HG02840 (cell line): ENCODE data around the gene S100A4.

ENCODE experiments used
- ATAC-seq: cut with Tn5 transposase; IDR thresholded peaks from one replicate; pipeline ENCODE4 v1.9.1; 2021; ENCODE audit warnings: mild to moderate bottlenecking, moderate library complexity, moderate number of reproducible peaks; ENCODE audit not compliant: unreplicated experiment, low FRiP score

The S100A4 gene

DNA sequence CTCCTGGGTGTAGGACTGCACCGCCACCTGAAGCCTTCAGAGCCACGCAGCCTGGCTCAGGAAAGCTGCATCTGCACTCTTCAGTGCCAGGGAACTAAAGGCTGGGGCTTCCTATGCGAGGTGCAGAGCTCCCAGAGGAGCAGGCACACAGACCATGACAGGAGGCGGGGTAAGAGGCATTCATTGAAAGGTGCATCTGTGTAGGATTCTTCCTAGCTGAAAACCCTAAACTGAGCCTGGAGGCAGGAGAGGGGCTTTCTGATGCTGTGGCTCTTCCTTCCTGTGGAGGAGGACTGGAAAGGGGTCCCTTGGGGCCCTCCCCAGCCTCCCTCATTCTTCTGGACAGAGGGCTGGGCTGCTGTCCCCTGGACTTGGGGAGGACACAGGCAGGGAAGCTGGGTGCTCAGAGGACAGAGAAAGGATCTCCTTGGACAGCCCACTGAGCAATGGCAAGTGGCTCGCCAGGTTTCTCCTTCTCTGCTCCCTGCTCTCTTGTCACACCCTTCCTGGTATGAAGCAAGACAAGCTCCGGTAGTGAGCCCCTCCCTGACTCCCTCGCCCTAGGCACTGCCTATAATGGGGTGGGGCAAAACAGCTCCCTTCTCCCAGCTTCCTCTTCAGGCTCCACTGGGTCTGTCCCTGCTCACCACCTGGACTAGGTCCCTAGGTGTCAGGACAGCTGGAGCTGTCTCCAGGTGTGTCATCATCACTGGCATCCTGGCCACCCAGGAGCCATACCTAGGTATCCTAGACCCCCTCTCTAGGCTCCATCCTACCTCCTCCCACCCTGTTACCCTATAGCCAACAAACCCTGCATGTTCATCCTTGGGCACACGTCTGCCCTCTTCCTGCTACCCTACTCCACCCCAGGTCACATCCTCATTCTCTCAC, 29.9 kb downstream of the S100A4 start:
- no peak for ATAC-seq

DNA sequence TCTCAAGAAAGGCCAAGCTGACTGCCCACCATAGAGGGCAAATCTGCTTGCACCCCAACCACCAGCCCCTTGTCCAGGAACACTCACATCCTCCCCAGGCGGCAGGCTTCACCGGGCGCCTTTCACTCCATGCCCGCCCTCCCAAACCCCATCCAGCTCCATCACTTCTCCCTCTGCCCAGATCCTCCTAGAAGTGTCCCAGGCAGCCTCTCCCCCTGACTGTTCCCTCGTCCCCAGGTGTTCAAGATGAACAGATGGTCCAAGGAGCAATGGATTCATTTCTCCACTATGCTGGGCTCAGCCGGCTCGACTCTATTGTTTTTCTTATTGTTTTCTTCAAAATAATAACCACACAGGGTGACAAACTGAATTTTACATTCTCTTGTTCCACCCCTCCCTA, 31.9 kb downstream of the S100A4 start:
- no peak for ATAC-seq

DNA sequence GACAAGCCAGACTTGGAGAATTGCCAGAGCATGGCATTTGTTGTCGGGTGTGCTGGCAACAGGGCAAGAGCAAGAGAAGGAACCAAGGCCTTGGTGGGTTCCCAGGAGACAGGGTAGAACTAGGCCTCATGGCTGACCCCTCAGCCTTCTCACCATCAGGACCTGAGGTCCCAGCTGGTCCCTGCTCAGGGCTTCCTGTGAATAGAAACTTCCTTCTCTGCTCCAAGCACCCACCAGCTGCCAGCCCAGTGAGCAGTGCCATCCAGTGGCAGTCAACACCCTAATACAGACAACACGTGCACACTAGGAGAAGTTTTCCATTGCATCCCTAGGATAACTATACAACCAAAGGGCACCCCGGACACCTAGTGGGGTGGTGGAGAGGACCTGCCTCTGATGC, 32.6 kb downstream of the S100A4 start:
- ATAC-seq: no peak

DNA sequence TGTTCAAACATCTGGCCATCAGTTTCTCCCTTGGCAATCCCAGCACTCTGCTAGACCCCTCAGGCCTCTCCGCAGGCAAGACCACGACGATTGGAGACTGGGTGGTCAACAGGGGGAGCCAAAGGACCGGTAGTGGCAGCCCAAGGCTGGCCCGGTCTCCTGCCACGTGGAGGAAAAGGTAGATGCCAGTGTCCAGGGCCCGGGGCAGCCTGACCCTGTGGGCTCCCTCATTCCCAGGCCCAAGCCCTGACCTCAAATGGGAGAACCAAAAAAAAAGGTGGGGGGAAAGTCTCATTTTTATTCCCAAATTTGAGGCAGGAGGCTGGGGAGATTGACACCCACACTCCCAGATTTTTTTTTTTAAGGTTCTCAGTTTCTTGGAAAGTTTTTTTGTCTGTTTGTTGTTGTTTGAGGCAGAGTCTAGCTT, 34.6 kb downstream of the S100A4 start:
- ATAC-seq: no peak

DNA sequence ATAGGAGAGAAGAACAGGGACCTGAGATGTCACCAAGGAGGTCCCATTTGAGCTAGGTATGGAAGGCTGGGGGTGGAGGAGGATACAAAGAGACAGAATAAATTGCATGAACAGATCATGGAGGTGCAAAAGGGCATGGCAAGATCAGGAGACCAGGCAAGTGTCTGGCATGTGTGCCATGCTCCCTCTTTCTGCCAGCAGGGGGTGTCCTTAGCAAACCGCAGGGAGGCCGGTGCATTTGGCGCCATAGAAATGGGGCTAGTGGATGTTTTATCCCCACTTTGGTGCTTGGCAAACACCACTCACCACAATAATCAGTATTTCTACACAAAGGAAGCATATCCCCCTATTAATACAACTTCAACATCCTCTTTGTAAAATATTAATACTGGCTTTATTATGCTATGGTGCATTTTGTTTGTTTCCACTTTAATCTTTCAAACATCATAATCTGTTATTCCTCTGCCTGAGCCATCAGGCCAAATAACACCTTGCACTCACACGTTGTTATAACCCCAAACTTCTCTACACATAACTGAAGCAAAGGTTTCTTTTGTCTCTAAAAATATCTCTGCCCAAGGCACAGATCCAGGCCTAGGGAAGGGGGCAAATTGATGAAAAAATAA, 35.8 kb downstream of the S100A4 start:
- no peak for ATAC-seq

DNA sequence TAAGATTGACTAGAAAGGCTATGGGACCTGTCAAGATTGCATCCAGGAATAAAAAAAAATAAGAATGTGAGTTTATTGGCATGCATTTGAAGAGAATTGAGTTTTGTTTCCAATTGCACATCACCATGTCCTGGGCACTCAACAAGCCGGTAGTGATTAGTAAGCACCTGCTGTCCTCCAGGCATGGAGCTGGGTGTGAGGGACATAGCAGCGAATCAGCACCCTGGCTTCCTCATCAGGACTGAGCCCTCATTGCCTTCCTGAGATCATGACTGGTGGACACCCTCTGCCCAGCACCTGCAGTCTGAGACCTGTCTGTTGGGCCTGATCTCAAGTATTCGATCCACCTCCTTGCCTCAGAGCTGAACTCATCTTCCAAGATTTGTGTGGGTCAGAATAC, 36.6 kb downstream of the S100A4 start:
- ATAC-seq: no peak

DNA sequence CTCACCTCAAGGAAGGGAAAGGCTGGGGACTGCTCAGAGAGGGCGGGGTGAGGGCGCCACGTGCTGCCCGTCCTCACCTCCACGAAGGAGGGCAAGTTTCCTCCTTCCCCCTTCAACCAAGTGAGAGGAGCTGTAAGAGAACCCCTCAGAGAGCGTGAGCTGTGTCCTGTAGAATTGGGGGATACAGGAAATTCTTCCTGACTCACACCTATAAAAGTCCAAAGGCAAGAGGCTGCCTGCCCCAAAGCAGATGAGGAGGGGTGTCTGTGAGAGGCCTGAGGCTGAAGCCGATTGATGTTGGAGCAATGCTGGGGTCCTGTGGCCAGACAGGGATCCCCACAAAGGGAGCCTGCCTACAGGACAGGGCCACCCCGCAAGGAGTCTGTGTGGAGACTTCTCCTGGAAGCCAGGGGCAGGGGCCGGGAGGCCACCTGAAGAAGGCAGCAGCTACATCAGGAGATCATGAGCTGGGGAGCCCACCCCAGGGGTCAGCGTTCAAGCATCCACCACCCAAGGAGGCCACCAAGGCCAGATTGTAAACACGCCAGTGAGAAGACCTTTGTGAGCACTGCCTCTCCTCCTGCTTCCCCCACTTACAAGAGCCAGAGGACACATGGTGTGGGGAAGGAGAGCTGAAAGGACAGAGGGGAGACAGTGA, 37.6 kb downstream of the S100A4 start:
- ATAC-seq: no peak

DNA sequence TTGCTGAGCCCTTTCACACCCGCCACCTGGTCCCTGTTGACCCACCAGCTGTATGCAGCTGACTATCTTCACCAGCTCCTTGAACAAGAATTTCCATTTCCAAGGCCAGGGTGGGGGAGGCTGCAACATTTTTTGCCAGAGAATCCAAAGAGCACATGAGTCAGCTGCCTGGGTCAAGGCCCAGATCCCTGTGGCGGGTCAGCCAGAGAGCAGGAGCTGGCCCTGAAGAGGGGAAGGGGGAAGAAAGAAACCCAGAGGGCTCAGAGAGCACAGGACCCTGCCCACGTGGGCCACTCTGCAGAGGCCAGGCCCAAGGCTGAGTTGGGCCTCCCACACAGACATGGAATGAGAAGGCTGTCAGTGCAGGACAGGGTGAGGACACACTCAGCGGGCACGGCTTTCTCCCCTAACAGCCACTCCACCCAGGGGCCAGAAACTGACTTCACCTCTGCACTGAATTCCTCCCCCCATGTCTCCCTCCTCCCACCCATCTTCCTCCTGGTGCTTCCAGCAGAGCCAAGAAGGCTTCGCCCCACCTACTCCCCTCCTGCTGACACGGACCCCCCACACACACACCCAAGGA, 38.7 kb downstream of the S100A4 start:
- no peak for ATAC-seq

DNA sequence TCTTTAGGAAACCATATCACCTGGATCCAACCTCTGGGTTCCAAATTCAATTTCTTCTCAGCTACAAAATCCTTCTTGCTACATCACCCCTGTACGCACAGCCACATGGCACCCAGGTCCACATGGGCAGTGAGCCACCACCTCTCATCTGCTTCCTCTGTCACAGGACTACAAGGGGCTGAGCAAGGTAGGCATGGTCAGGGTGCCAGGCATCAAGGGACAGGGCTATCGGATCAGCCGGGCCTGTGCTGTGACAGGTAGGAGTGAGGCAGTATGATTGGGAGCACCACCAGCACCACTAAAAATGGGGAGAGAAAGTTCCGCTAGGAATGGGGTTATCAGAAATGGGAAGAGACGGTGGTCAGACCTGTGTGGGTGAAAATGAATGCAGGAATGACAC, 39.2 kb downstream of the S100A4 start:
- no peak for ATAC-seq

DNA sequence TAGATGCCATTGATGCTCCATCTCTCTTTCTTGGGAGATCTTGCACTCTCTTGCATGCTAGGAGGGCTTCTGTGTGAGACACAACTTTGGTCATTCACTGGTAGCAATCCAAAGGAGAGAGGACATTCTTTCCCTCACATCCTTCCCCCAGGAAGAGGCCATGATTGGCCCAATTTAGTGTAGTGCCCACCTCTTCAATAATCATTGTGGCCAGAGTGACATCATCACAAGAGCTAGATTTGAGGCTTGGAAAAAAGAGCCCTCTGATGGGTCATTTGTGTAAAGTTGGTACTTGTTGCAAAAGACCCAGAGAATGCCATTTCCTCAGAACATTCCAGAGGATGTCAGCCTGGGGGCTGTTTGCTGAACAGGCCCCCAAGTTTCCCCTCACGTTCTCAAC, 40.0 kb downstream of the S100A4 start:
- no peak for ATAC-seq

DNA sequence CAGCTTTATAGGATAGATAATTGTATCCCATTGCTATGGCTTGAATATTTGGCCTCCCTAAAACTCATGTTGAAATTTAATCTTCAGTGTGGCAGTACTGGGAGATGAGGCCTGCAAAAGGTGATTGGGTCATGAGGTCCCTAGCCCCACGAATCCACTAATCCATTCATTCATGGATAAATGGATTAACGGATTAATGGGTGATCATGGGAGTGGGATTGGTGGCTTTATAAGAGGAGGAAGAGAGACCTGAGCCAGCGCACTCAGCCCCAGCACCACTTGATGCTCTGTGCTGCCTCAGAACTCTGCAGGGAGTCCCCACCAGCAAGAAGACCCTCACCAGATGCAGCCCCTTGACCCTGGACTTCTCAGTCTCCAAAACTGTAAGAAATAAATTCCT, 41.8 kb downstream of the S100A4 start:
- no peak for ATAC-seq

DNA sequence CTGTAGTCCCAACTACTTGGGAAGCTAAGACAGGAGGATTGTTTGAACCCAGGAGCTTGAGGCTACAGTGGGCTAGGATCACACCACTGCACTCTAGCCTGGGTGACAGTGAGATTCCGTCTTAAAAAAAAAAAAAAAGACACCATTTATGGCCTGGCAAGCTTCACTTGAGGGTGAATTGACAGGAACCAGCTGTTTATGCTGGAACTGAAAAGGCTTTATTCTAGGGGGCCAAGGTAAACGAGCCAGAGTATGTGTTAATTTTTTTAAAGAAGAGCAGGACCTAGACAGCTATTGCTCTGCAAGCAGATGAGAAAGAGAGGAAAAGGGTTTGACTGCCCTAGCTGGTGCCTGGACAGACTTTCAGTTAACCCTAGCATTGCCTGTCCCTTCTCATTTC, 46.9 kb downstream of the S100A4 start:
- ATAC-seq: no peak

DNA sequence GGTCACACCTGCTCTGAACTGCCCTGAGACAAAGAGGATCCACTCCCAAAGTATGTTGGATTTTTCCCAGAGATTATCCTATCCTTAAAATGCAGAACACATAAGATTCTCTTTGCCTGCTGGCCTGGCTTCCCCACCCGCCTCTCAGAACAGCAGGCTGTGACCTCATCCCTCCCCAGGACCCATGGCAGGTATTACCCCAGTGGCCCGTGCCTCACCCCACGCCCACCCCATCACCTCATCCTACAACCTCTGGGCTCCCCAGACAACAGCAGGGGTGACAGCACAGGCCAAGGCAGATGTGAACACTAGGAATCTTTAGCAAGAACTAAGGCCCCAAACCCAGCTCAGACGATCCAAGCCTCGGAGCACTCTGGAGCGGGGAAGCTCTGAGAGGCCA, 50.1 kb downstream of the S100A4 start:
- ATAC-seq: no peak

DNA sequence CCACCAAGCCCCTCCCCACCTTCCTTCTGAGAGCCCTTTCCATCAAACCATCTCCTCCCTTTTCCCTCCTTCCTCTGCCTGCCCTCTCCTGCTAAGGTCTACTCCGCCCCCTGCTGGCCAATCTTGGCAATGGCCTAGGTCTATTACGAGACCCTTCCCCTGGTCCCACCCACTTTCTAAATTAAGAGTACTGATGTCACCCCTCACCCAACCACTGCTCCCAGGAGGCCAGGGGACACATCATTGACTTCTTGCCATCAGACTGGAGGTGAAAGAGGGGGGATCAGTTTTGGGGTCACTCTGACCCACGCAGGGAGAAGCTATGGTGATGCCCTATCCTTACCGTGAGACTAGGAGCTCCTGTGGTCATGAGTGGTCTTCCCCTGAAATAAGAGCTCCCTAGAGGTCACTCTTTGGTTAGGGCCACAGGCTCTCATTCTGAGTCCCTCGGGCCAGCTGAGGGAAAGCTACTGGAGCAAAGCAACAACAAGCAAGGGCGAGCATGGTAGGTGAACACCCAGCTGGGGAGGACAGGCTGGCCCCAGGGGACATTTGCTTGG, 50.5 kb downstream of the S100A4 start:
- ATAC-seq: no peak
